ENCODE measurements around the gene TFPI2.

TFPI2 gene, protein sequence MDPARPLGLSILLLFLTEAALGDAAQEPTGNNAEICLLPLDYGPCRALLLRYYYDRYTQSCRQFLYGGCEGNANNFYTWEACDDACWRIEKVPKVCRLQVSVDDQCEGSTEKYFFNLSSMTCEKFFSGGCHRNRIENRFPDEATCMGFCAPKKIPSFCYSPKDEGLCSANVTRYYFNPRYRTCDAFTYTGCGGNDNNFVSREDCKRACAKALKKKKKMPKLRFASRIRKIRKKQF
- long read RNA-seq: 0 reads

- TF ChIP-seq, protein P1, sequence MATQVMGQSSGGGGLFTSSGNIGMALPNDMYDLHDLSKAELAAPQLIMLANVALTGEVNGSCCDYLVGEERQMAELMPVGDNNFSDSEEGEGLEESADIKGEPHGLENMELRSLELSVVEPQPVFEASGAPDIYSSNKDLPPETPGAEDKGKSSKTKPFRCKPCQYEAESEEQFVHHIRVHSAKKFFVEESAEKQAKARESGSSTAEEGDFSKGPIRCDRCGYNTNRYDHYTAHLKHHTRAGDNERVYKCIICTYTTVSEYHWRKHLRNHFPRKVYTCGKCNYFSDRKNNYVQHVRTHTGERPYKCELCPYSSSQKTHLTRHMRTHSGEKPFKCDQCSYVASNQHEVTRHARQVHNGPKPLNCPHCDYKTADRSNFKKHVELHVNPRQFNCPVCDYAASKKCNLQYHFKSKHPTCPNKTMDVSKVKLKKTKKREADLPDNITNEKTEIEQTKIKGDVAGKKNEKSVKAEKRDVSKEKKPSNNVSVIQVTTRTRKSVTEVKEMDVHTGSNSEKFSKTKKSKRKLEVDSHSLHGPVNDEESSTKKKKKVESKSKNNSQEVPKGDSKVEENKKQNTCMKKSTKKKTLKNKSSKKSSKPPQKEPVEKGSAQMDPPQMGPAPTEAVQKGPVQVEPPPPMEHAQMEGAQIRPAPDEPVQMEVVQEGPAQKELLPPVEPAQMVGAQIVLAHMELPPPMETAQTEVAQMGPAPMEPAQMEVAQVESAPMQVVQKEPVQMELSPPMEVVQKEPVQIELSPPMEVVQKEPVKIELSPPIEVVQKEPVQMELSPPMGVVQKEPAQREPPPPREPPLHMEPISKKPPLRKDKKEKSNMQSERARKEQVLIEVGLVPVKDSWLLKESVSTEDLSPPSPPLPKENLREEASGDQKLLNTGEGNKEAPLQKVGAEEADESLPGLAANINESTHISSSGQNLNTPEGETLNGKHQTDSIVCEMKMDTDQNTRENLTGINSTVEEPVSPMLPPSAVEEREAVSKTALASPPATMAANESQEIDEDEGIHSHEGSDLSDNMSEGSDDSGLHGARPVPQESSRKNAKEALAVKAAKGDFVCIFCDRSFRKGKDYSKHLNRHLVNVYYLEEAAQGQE (IDR thresholded peaks at IDR 0.05; ENCODE audit: insufficient replicate concordance, low read depth): no peak
- TF ChIP-seq POLR2AphosphoS5 (IDR thresholded peaks at IDR 0.05; ENCODE audit: low read depth) (no peak), GABPA (IDR thresholded peaks at IDR 0.05; ENCODE audit: low read depth) (no peak), SPI1 (IDR thresholded peaks at IDR 0.05; ENCODE audit: borderline replicate concordance, low read depth) (no peak), CTCF (IDR thresholded peaks at IDR 0.05; ENCODE audit: insufficient read depth, low read length) (no peak)
- DNase-seq (ENCODE audit: low read depth in 1 of 2, low spot score in 1 of 2): no peak
- Histone ChIP-seq H3K27ac (replicated peaks) (no peak within 1 kb of the TSS), H3K4me3 (replicated peaks; ENCODE audit: insufficient read depth, low read length) (no peak within 1 kb of the TSS), H3K27me3 (ENCODE audit: insufficient read depth, poor library complexity, severe bottlenecking) (peaks cover 19% of the 10 kb centered on the region)
Measured at GRCh38 chr7:93890464-93891068, at the start of gene TFPI2. Gene TFPI2 (minus strand): TSS chr7:93890753. CDS start chr7:93890678, 75 bp downstream.

DNA sequence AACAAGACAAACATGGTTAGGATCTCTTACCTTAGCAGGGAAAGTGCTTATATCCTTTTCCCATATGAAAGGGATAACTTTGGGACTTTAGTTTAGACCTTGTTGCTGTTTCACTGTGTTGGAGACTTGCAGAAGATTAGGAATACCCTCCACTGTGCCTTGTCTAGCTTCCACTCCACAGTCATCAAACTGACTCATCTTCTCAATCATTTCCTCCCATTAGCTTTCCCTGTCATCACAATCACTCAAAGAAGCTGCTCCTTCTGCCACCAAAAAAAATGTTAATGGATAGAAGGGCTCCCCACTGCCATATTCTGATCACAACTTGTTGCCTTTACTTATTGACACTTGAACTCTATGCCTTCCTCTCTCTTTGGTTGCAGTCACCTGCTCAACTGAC lies 47.7 kb upstream of the TFPI2 start:
- TF ChIP-seq GABPA (IDR thresholded peaks at IDR 0.05; ENCODE audit: low read depth) (no peak), SPI1 (IDR thresholded peaks at IDR 0.05; ENCODE audit: borderline replicate concordance, low read depth) (no peak), CTCF (IDR thresholded peaks at IDR 0.05; ENCODE audit: insufficient read depth, low read length) (no peak), POLR2AphosphoS5 (IDR thresholded peaks at IDR 0.05; ENCODE audit: low read depth) (no peak)
- TF ChIP-seq, protein P1 (IDR thresholded peaks at IDR 0.05; ENCODE audit: insufficient replicate concordance, low read depth): no peak
- Histone ChIP-seq H3K27ac (replicated peaks) (no peak overlapping the region), H3K27me3 (ENCODE audit: insufficient read depth, poor library complexity, severe bottlenecking) (no peaks in the 10 kb centered on the region), H3K4me3 (replicated peaks; ENCODE audit: insufficient read depth, low read length) (no peak overlapping the region)
- no peak for DNase-seq (ENCODE audit: low read depth in 1 of 2, low spot score in 1 of 2)

GRCh38 chr7:93937818-93938217 lies 47.3 kb upstream of the TFPI2 start:
- TF ChIP-seq SPI1 (IDR thresholded peaks at IDR 0.05; ENCODE audit: borderline replicate concordance, low read depth): no peak
- no peak for TF ChIP-seq POLR2AphosphoS5 (IDR thresholded peaks at IDR 0.05; ENCODE audit: low read depth)
- TF ChIP-seq GABPA (IDR thresholded peaks at IDR 0.05; ENCODE audit: low read depth): no peak
- TF ChIP-seq, protein P1 (IDR thresholded peaks at IDR 0.05; ENCODE audit: insufficient replicate concordance, low read depth): no peak
- H3K27me3 ChIP-seq (ENCODE audit: insufficient read depth, poor library complexity, severe bottlenecking): no peaks in the 10 kb centered on the region
- no peak overlapping the region for H3K27ac ChIP-seq (replicated peaks)
- no peak for DNase-seq (ENCODE audit: low read depth in 1 of 2, low spot score in 1 of 2)
- no peak overlapping the region for H3K4me3 ChIP-seq (replicated peaks; ENCODE audit: insufficient read depth, low read length)

All from HL-60 (cell line).